D721Med (cell line): ENCODE measurements around the gene ZNF511.
"Not testable (repeated sequence)": the region's sequence is repeated elsewhere in the genome, so short reads cannot be mapped to it uniquely, and the experiment has no call there.

ENCODE experiments used
- DNase-seq: peaks from one replicate; pipeline ENCODE4 v3.0.0; 2011; ENCODE audit warnings: low spot score; ENCODE audit not compliant: insufficient read length
- FAIRE-seq: peaks from 2 replicates; lab custom pipeline; 2011; peaks lifted over from hg19 to GRCh38; lab: Jason Lieb, UNC
- TF ChIP-seq, protein P1 (sequence below): IDR thresholded peaks from 2 replicates; pipeline ENCODE4 v1.5.1; 2012; ENCODE audit warnings: mild to moderate bottlenecking, control low read depth; ENCODE audit not compliant: insufficient read depth; ENCODE audit errors: missing control alignments

The ZNF511 gene

DNA sequence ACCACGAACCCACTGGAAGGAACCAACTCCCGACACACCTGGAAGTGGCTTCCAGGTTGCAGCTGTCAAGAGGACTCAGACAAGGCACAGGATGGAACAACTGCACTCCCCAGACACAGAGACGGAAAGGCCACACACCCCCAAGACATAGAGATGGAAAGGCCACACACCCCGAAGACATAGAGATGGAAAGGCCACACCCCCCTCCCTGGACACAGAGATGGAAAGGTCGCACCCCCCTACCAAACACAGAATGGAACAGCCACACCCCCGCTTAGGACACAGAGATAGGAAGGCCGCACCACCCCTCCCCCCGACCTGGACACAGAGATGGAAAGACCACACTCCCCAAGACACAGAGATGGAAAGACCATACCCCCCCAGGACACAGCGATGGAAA lies 7.6 kb downstream of the ZNF511 start:
- DNase-seq (no peak), FAIRE-seq (no peak)
- TF ChIP-seq, protein P1, sequence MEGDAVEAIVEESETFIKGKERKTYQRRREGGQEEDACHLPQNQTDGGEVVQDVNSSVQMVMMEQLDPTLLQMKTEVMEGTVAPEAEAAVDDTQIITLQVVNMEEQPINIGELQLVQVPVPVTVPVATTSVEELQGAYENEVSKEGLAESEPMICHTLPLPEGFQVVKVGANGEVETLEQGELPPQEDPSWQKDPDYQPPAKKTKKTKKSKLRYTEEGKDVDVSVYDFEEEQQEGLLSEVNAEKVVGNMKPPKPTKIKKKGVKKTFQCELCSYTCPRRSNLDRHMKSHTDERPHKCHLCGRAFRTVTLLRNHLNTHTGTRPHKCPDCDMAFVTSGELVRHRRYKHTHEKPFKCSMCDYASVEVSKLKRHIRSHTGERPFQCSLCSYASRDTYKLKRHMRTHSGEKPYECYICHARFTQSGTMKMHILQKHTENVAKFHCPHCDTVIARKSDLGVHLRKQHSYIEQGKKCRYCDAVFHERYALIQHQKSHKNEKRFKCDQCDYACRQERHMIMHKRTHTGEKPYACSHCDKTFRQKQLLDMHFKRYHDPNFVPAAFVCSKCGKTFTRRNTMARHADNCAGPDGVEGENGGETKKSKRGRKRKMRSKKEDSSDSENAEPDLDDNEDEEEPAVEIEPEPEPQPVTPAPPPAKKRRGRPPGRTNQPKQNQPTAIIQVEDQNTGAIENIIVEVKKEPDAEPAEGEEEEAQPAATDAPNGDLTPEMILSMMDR, result no peak

DNA sequence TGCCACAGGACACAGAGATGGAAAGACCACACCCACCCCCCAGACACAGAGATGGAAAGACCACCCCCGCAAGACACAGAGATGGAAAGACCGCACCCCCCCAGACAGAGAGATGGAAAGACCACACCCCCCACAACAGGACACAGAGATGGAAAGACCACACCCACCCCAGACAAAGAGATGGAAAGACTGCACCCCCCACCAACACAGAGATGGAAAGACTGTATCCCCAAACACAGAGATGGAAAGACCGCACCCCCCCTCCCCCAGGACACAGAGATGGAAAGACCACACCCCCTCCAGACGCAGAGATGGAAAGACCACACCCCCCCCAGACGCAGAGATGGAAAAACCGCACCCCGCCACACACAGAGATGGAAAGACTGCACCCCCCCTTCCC lies 8.0 kb downstream of the ZNF511 start:
- DNase-seq (no peak), FAIRE-seq (no peak)
- TF ChIP-seq, protein P1, result no peak

DNA sequence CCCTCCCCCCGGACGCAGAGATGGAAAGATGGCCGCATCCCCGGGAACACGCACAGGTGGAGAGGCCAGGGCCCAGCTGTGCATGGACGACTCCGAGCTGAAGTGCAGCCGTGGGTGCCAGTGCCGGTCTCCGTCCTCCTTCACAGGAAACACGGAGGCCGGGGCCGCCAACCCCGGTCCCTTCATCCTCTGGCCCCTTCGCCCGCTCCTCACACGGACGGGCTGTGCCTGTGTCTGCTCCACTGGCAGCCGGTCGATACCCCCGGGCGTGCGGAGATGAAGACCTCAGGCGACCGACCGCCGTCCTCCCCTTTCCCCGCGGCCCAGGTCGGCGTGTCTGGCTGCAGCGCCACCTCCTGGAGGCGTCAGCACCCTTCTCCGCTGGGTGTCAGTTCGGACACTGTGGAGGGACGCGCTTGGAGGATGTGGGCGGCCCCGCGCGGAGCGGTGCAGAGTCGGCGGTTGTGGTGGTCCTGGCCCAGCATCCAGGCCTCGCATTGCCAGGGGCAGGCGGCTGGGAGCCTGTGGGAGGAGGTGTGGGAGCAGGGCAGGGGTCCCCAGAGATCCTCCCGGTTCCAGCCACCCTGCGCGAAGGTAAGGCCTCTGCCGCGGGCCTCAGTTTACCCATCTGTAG lies 9.9 kb downstream of the ZNF511 start:
- FAIRE-seq, result no peak
- TF ChIP-seq, protein P1, result peak; percentile 80
- DNase-seq, result no peak

GRCh38 chr10:133320852-133321422 lies 12.2 kb downstream of the ZNF511 start:
- not testable (repeated sequence) for DNase-seq, FAIRE-seq

DNA sequence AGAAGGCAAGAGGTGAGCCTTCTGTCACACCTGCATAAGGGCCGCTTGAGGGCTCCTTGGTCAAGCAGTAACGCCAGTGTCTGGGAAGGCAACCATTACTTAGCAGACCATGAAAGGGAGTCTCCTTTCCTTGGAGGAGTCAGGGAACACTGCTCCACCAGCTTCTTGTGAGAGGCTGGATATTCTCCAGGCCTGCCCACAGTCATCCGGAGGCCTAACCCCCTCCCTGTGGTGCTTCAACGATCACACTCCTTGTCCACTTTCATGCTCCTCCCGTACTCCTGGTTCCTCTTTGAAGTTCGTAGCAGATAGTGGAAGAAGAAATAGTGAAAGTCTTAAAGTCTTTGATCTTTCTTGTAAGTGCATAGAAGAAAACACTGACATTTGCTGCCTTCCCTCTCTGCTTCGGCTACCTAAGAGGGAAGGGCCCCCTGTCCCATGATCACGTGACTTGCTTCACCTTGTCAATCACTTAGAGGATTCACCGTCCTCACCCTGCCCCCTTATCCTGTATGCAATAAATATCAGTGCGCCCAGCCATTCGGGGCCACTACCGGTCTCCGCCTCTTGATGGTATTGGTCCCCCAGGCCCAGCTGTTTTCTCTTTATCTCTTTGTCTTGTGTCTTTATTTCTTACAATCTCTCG lies 13.5 kb downstream of the ZNF511 start:
- FAIRE-seq, DNase-seq: not testable (repeated sequence)

DNA sequence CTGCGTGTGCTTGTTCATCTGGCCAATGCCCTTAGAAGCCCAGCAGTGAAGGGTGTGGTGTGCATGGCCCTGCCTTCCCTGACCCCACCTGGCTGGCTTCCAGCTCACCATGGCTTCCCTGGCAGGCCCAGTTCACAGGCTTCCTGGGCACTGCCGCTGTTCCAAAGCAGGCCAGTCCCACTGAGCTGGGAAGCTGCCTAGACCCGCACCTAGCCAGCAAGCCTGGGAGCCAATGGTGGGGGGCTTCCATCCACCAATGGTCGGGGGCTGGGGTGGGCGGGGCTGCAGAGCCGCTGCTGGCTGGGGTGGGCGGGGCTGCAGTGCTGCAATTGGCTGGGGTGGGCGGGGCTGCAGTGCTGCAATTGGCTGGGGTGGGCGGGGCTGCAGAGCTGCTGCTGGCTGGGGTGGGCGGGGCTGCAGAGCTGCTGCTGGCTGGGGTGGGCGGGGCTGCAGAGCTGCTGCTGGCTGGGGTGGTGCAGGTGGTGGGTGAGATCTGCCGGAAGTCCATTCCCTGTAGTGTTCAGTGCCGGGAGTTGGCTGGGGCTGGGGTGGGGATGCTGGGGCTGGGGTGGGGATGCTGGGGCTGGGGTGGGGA lies 15.6 kb downstream of the ZNF511 start:
- FAIRE-seq (no peak), DNase-seq (no peak)
- TF ChIP-seq, protein P1, result no peak

GRCh38 chr10:133324857-133325260 lies 16.1 kb downstream of the ZNF511 start:
- FAIRE-seq, result no peak
- TF ChIP-seq, protein P1, result no peak
- no peak for DNase-seq

GRCh38 chr10:133325440-133326222 lies 16.9 kb downstream of the ZNF511 start:
- no peak for FAIRE-seq
- no peak for DNase-seq
- TF ChIP-seq, protein P1, result no peak
